HL-60 (cell line): Measurements from ENCODE around the gene RAPGEF2.
"Not testable (repeated sequence)": the region's sequence is repeated elsewhere in the genome, so short reads cannot be mapped to it uniquely, and the experiment has no call there.

Experiments used
- DNase-seq, 2 experiments: peaks; one replicate each; pipeline ENCODE4 v3.0.0-alpha.2; 2010 to 2020; ENCODE audit warnings: low read depth in 1 of 2, low spot score in 1 of 2
- H3K27ac ChIP-seq: fragments of 250-450 bp; sonication (Bioruptor Pico); replicated peaks from 2 replicates; pipeline ENCODE4 v1.5.1; 2020; ENCODE audit warnings: mild to moderate bottlenecking, moderate library complexity
- H3K27me3 ChIP-seq: fragments of 250-450 bp; sonication (Bioruptor Pico); 2 replicates; pipeline ENCODE4 v1.5.1; 2021; ENCODE audit warnings: mild to moderate bottlenecking, moderate library complexity; ENCODE audit not compliant: insufficient read depth, poor library complexity, severe bottlenecking
- H3K4me3 ChIP-seq: replicated peaks from 2 replicates; pipeline ENCODE4 v1.5.1; 2011; ENCODE audit warnings: mild to moderate bottlenecking, control low read depth, low read length; ENCODE audit not compliant: insufficient read depth
- CTCF ChIP-seq: IDR thresholded peaks from one replicate; pipeline ENCODE4 v1.5.1; 2011; ENCODE audit warnings: low read length, control low read depth, inconsistent platforms; ENCODE audit not compliant: insufficient read depth
- GABPA ChIP-seq: IDR thresholded peaks from 2 replicates; pipeline ENCODE4 v1.6.1; 2012; ENCODE audit warnings: low read depth
- POLR2AphosphoS5 ChIP-seq: IDR thresholded peaks from 2 replicates; pipeline ENCODE4 v1.6.1; 2012; ENCODE audit warnings: low read depth
- REST ChIP-seq: IDR thresholded peaks from 2 replicates; pipeline ENCODE4 v1.6.1; 2012; ENCODE audit warnings: low read depth; ENCODE audit not compliant: insufficient replicate concordance
- SPI1 ChIP-seq: IDR thresholded peaks from 2 replicates; pipeline ENCODE4 v1.6.1; 2012; ENCODE audit warnings: low read depth, mild to moderate bottlenecking, borderline replicate concordance

The RAPGEF2 gene

GRCh38 chr4:159378056-159378616 is 275.3 kb downstream of the RAPGEF2 start:
- DNase-seq, result no peak
- H3K27ac ChIP-seq, result no peak overlapping the region
- H3K4me3 ChIP-seq, result no peak overlapping the region
- no peaks in the 10 kb centered on the region for H3K27me3 ChIP-seq
- no peak for TF ChIP-seq GABPA
- TF ChIP-seq CTCF, result no peak
- no peak for TF ChIP-seq POLR2AphosphoS5
- TF ChIP-seq SPI1, result no peak
- TF ChIP-seq REST, result no peak

GRCh38 chr4:159379064-159379463 is 276.2 kb downstream of the RAPGEF2 start:
- not testable (repeated sequence) for DNase-seq, H3K27me3 ChIP-seq, H3K27ac ChIP-seq, H3K4me3 ChIP-seq

- Histone ChIP-seq H3K4me3 (no peak overlapping the region), H3K27me3 (no peaks in the 10 kb centered on the region), H3K27ac (no peak overlapping the region)
- DNase-seq, result no peak
- TF ChIP-seq GABPA (no peak), REST (no peak), SPI1 (no peak), POLR2AphosphoS5 (no peak), CTCF (no peak)
Observed at GRCh38 chr4:159379836-159380235, 277.0 kb downstream of the RAPGEF2 start.

GRCh38 chr4:159382856-159383561 is 280.1 kb downstream of the RAPGEF2 start:
- DNase-seq, result no peak

More at GRCh38 chr4:159382856-159383561, 280.1 kb downstream of the RAPGEF2 start:
- H3K4me3 ChIP-seq, result no peak overlapping the region
- no peak overlapping the region for H3K27ac ChIP-seq
- no peaks in the 10 kb centered on the region for H3K27me3 ChIP-seq
- TF ChIP-seq CTCF, result no peak
- no peak for TF ChIP-seq SPI1
- no peak for TF ChIP-seq REST
- TF ChIP-seq GABPA, result no peak
- no peak for TF ChIP-seq POLR2AphosphoS5
